NCI-H1048 (cell line): ENCODE results near the gene CCDC66.
"Not testable (repeated sequence)": the region's sequence is repeated elsewhere in the genome, so short reads cannot be mapped to it uniquely, and the experiment has no call there.

ENCODE experiments used
- DNase-seq: peaks from one replicate; lab custom pipeline; 2025; lab: John Stamatoyannopoulos, UW

CCDC66 gene

GRCh38 chr3:56556908-56557830 lies at the start of gene CCDC66:
TSS of gene CCDC66 (plus strand) at chr3:56557175. CDS start at chr3:56557243, 68 bp downstream.
- DNase-seq: peak; percentile 87

GRCh38 chr3:56519641-56520040 lies 37.3 kb upstream of the CCDC66 start:
- no peak for DNase-seq

DNA sequence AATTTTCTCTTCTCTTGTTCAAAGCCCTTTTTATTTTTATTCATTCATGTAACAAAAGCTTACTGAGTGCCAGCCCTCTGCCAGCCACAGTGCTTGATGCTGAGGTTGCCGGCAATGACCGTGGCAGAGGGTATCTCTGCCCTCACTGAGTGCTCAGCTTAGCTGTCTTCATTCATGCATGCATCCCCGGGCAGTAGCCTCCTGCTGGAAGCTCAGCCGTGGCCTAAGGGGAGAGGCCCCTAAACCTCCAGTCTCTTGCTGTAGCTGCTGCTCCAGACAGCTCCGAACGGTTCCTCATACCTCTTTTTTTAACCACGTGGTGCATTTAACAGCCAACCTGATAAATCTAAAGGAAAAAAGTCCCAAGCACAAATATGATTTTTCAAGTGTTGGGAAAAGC lies 34.6 kb upstream of the CCDC66 start:
- DNase-seq: no peak

- DNase-seq: no peak
These were observed 31.7 kb upstream of the CCDC66 start for GRCh38 chr3:56525291-56525690.

GRCh38 chr3:56536735-56537134 lies 20.2 kb upstream of the CCDC66 start:
- no peak for DNase-seq

- no peak for DNase-seq
These were observed 9.5 kb upstream of the CCDC66 start for GRCh38 chr3:56547486-56547885.

DNA sequence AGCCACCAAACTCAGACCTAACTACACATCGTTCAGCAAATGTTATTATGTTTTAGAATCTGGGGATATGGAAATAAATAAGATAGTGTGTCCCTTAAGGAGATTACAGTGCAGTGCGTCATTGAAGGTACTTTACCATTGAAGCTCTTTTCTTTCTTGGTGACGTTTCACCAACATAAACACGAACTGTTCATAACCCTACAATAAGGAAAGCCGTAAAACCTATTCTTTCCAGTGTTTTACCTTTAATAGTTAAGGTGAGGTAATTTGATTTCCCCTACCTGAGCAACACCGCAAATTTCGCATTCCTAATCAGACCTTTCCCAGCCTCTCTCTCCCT lies 826 bp downstream of the CCDC66 start:
- DNase-seq: no peak

GRCh38 chr3:56573501-56573900 lies 16.5 kb downstream of the CCDC66 start:
- DNase-seq: no peak

DNA sequence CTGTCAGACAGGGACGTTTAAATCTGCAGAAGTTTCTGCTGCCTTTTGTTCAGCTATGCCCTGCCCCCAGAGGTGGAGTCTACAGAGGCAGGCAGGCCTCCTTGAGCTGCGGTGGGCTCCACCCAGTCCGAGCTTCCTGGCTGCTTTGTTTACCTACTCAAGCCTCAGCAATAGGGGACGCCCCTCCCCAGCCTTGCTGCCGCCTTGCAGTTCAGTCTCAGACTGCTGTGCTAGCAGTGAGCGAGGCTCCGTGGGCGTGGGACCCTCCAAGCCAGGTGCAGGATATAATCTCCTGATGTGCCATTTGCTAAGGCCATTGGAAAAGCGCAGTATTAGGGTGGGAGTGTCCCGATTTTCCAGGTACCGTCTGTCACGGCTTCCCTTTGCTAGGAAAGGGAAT lies 25.0 kb downstream of the CCDC66 start:
- not testable (repeated sequence) for DNase-seq

GRCh38 chr3:56584275-56584674 lies 27.3 kb downstream of the CCDC66 start:
- DNase-seq: not testable (repeated sequence)

DNA sequence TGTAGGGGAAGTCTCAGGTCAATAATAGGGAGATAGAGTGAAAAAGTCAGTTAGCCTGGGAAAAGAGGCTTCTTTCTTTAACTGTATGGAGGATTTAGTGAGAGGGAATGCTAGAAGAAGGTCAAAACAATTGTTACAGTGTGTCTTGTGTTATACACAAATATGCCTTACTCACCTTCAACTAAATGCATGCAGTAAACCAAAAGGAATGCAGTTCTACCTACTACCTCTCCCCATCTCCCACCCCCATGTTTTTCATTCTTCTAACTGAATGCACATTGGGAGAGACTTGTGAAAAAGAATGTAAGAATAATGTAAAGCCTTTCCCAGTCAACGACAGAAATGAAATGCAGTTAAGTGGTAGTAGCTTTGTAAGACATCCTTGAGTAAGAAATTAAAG lies 33.8 kb downstream of the CCDC66 start:
- DNase-seq: no peak

GRCh38 chr3:56591262-56591661 lies 34.3 kb downstream of the CCDC66 start:
- DNase-seq: no peak

DNA sequence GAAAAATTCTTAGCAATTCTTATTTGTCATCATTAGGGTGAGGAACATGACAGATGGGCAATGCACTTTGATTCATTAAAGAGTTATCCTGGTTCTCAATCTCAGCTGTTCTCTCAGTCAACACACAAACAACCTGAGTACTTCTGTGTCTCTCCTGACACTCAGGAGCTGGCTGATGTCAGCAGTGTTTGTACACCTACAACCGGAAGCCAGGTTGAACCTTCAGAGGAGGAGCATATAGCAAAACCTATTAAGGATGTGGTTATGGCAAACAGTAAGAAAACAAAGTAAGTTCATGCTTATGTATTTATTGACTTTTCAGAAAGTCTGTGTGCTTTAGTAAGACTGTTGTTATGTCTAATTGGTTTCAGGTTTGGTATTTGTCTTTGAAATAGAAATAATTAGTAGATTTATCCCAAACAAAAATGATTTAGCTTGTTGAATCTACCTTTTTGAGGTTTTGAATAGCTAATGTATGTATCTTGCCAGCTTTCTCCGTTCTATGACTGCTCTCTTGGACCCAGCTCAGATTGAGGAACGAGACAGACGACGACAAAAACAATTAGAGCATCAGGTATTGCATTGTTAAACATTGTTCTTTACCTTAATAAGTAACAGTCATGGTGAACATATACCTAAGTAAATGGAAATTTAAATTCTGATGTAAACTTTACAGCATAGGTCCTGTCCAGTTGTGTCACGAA lies 36.6 kb downstream of the CCDC66 start:
- DNase-seq: no peak

GRCh38 chr3:56595975-56596840 lies 39.2 kb downstream of the CCDC66 start:
- DNase-seq: no peak

DNA sequence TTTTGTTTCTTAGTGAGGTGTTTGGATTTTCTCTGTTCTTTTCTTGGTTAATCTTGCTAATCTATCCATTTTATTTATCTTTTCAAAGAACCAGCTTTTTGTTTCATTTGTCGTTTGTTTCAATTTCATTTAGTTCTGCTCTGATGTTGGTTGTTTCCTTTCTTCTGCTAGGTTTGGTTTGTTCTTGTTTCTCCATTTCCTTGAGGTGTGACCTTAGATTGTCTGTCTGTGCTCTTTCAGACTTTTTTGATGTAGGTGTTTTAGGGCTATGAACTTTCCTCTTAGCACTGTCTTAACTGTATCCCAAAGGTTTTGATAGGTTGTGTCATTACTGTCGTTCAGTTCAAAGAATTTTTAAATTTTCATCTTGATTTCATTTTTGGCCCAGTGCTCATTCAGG lies 51.5 kb downstream of the CCDC66 start:
- not testable (repeated sequence) for DNase-seq

GRCh38 chr3:56610669-56611335 lies 53.8 kb downstream of the CCDC66 start:
- no peak for DNase-seq

GRCh38 chr3:56611364-56611763 lies 54.4 kb downstream of the CCDC66 start:
- DNase-seq: no peak

DNA sequence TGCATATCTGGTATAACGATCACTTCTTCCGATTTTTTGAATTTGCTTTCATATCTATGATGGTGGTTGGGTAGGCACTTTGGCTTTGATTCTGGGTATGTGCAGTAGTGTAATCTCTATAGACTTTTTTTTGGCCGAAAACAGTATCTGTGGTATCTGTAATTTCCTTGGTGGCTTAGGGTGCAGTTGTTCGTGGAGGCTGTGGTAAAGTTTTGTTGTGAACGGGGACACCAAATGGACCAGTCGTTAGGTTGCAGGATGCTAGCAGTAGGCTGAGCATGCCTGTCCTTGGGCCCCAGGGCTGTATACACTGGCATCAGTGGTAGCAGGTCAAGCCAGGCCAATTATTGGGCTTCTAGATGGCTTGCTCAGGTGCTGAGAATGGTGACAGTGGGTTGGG lies 55.2 kb downstream of the CCDC66 start:
- no peak for DNase-seq

DNA sequence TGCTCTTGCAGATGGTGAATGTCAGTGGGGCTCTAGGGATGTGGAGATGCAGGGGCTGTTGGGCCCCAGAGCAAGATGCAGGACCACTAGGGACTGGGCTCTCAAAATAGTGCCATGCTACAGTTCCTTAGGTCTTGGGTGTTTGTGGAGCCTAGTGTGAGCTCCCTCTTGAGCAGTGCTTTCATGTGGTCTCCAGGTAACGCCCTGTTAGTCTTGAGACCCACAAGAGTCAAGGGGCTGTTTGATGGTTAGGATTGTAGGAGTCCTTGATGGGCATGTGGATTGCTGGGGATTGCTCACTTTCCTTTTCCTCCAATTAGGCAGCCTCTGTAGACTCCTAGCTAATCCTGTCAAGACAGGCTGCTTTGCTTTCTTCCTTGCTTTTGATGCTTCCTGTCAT lies 56.0 kb downstream of the CCDC66 start:
- no peak for DNase-seq

- DNase-seq: no peak
These were observed 59.6 kb downstream of the CCDC66 start for GRCh38 chr3:56616478-56617006.

- DNase-seq: no peak
These were observed 63.4 kb downstream of the CCDC66 start for GRCh38 chr3:56620371-56620770.

- peak; percentile 23 for DNase-seq
These were observed 64.7 kb downstream of the CCDC66 start for GRCh38 chr3:56621681-56622080.
